GM23338 (cell line): ENCODE results near the gene PIANP. TPM values are rescaled to one million over a fixed set of nuclear protein-coding genes. Genes with fewer than 3 reads are reported as not detected.

Experiments
- ATAC-seq: fragments of 200-7000 bp; cut with Tn5 transposase; 3 replicates; pipeline ENCODE4 v1.9.1; 2020
- DNase-seq: peaks from one replicate; pipeline ENCODE4 v3.0.0-alpha.2; 2015; ENCODE audit warnings: low spot score
- H2AFZ ChIP-seq: fragments of 200-600 bp; sonication (generic); 2 replicates; pipeline ENCODE4 v1.8.0; 2016; ENCODE audit warnings: antibody characterized with exemption, mild to moderate bottlenecking, moderate library complexity
- H3F3A ChIP-seq: fragments of 200-600 bp; sonication (generic); replicated peaks from 2 replicates; pipeline ENCODE4 v1.8.0; 2017; ENCODE audit warnings: antibody characterized with exemption, mixed run types, low read depth
- H3K27ac ChIP-seq: fragments of 200-600 bp; sonication (generic); 2 replicates; pipeline ENCODE4 v1.6.1; 2016; ENCODE audit warnings: low read depth
- H3K27me3 ChIP-seq: fragments of 200-600 bp; sonication (generic); 2 replicates; pipeline ENCODE4 v1.8.0; 2016; ENCODE audit warnings: mild to moderate bottlenecking, mixed run types, moderate library complexity; ENCODE audit not compliant: insufficient read depth
- H3K36me3 ChIP-seq: fragments of 200-600 bp; sonication (generic); 2 replicates; pipeline ENCODE4 v1.8.0; 2016; ENCODE audit warnings: mild to moderate bottlenecking; ENCODE audit not compliant: insufficient read depth
- H3K4me1 ChIP-seq: fragments of 200-600 bp; sonication (generic); 2 replicates; pipeline ENCODE4 v1.8.0; 2016; ENCODE audit warnings: mild to moderate bottlenecking, moderate library complexity; ENCODE audit not compliant: insufficient read depth
- H3K4me2 ChIP-seq: fragments of 200-600 bp; sonication (generic); 2 replicates; pipeline ENCODE4 v1.7.1; 2017; ENCODE audit warnings: mixed run types
- H3K4me3 ChIP-seq: fragments of 200-600 bp; sonication (generic); 2 replicates; pipeline ENCODE4 v1.6.1; 2016; ENCODE audit warnings: mixed run types
- H3K79me2 ChIP-seq: fragments of 200-600 bp; sonication (generic); replicated peaks from 2 replicates; pipeline ENCODE4 v1.8.0; 2017; ENCODE audit warnings: mild to moderate bottlenecking; ENCODE audit not compliant: insufficient read depth
- H3K9me2 ChIP-seq: fragments of 200-600 bp; sonication (generic); 2 replicates; pipeline ENCODE4 v1.8.0; 2017; ENCODE audit not compliant: insufficient read depth
- H4K20me1 ChIP-seq: fragments of 200-600 bp; sonication (generic); replicated peaks from 2 replicates; pipeline ENCODE4 v1.8.0; 2017; ENCODE audit warnings: mild to moderate bottlenecking; ENCODE audit not compliant: insufficient read depth
- H3K27ac Mint-ChIP-seq: 2 replicates; pipeline ENCODE4 v1.8.0; 2020; ENCODE audit warnings: inconsistent platforms, mild to moderate bottlenecking, moderate library complexity, mixed read lengths
- H3K27me3 Mint-ChIP-seq: 3 replicates; pipeline ENCODE4 v1.8.0; 2022; ENCODE audit warnings: low read depth, mild to moderate bottlenecking, moderate library complexity, mixed read lengths, inconsistent platforms; ENCODE audit not compliant: insufficient read depth, poor library complexity
- H3K36me3 Mint-ChIP-seq: 3 replicates; pipeline ENCODE4 v1.8.0; 2021; ENCODE audit warnings: low read depth, mild to moderate bottlenecking, inconsistent platforms, moderate library complexity, mixed read lengths
- H3K4me1 Mint-ChIP-seq: 3 replicates; pipeline ENCODE4 v1.8.0; 2020; ENCODE audit warnings: mild to moderate bottlenecking, inconsistent platforms, mixed read lengths
- H3K4me3 Mint-ChIP-seq: 3 replicates; pipeline ENCODE4 v1.8.0; 2021; ENCODE audit warnings: moderate library complexity, mild to moderate bottlenecking, inconsistent platforms, mixed read lengths
- H3K9me3 Mint-ChIP-seq: 3 replicates; pipeline ENCODE4 v1.8.0; 2020; ENCODE audit warnings: moderate library complexity, mild to moderate bottlenecking, inconsistent platforms, mixed read lengths
- CREB1 ChIP-seq: fragments of 250-450 bp; sonication (Bioruptor Pico); IDR thresholded peaks from 2 replicates; pipeline ENCODE4 v1.5.0; 2020; ENCODE audit warnings: low read depth, mild to moderate bottlenecking, moderate library complexity
- ETS1 ChIP-seq: IDR thresholded peaks from 2 replicates; pipeline ENCODE4 v1.6.1; 2016; ENCODE audit warnings: antibody characterized with exemption
- EZH2 ChIP-seq: fragments of 200-600 bp; sonication (generic); IDR thresholded peaks from one replicate; pipeline ENCODE4 v1.8.0; 2017; ENCODE audit warnings: antibody characterized with exemption, mild to moderate bottlenecking, low read depth; ENCODE audit not compliant: unreplicated experiment
- JUNB ChIP-seq: IDR thresholded peaks from one replicate; pipeline ENCODE4 v1.6.1; 2016; ENCODE audit warnings: antibody characterized with exemption; ENCODE audit not compliant: unreplicated experiment
- NANOG ChIP-seq: IDR thresholded peaks from 2 replicates; pipeline ENCODE4 v1.6.1; 2016; ENCODE audit warnings: antibody characterized with exemption, borderline replicate concordance
- STAT1 ChIP-seq: IDR thresholded peaks from one replicate; pipeline ENCODE4 v1.6.1; 2016; ENCODE audit warnings: antibody characterized with exemption; ENCODE audit not compliant: unreplicated experiment
- ZNF331 ChIP-seq: fragments of 250-450 bp; sonication (Bioruptor Pico); IDR thresholded peaks from 2 replicates; pipeline ENCODE4 v1.5.0; 2020; ENCODE audit warnings: low read depth, mild to moderate bottlenecking, moderate library complexity
- ZNF462 ChIP-seq: fragments of 250-450 bp; sonication (Bioruptor Pico); IDR thresholded peaks from 2 replicates; pipeline ENCODE4 v1.5.0; 2020; ENCODE audit warnings: mild to moderate bottlenecking, moderate library complexity
- polyA plus RNA-seq: library from polyadenylated mRNA; unstranded; fragments of >200 nt; fragmentation: Nextera tagmentation; extraction: Ambion mirVana; gene quantifications from 2 replicates; pipeline ENCODE4 v1.2.1, GENCODE V29; 2016
- total RNA-seq: library from RNA; depleted of rRNA; stranded (reverse); fragments of >200 nt; shearing (Covaris generic); gene quantifications from 2 replicates; pipeline ENCODE4 v1.2.3, GENCODE V29; 2014

Gene PIANP
- total and polyA plus RNA-seq, 2 experiments from 2014 or later: 2.2 to 6.4 TPM

GRCh38 chr12:6664902-6665301 is 35.7 kb downstream of the PIANP start (continued):
- TF ChIP-seq ZNF462 (CRISPR knock-in tag) (no peak), STAT1 (no peak), ETS1 (no peak), EZH2 (no peak), NANOG (no peak), JUNB (no peak)

- H3K27ac ChIP-seq: peak within 1 kb of the TSS; percentile 72
- H3K27me3 Mint-ChIP-seq: peaks cover 9% of the 10 kb centered on the region
- TF ChIP-seq ZNF331 (no peak), ETS1 (peak; percentile 100), CREB1 (CRISPR knock-in tag) (peak; percentile 99), EZH2 (no peak)
Observed at GRCh38 chr12:6662906-6663742, 37.5 kb downstream of the PIANP start, which contains the start of gene ING4. Gene ING4, minus strand, starts transcription at chr12:6663119. Its CDS starts 18 bp downstream, at chr12:6663101.

More at GRCh38 chr12:6662906-6663742, 37.5 kb downstream of the PIANP start, which contains the start of gene ING4:
- H3K4me1 Mint-ChIP-seq: peaks cover 6% of the 10 kb centered on the region; the same call in 2 of the 3 replicates
- Histone ChIP-seq H3K4me2 (peak within 1 kb of the TSS; percentile 83), H4K20me1 (no peaks in the 10 kb centered on the region), H3F3A (peaks cover 8% of the 10 kb centered on the region; the same call in 1 of the 2 replicates), H3K79me2 (peaks cover 14% of the 10 kb centered on the region), H3K36me3 (peaks cover 4% of the 10 kb centered on the region; the same call in 1 of the 2 replicates), H2AFZ (no peak within 1 kb of the TSS), H3K4me3 (peak within 1 kb of the TSS; percentile 61), H3K9me2 (peaks cover 4% of the 10 kb centered on the region), H3K27me3 (no peaks in the 10 kb centered on the region), H3K4me1 (peaks cover 5% of the 10 kb centered on the region; the same call in 1 of the 2 replicates)
- peak within 1 kb of the TSS; percentile 92 for H3K4me3 Mint-ChIP-seq
- peak; percentile 99 for DNase-seq
- H3K9me3 Mint-ChIP-seq: no peaks in the 10 kb centered on the region
- peak; percentile 95 for ATAC-seq
- H3K36me3 Mint-ChIP-seq: peaks cover 16% of the 10 kb centered on the region
- H3K27ac Mint-ChIP-seq: peak within 1 kb of the TSS; percentile 98
